GM18526 (cell line): Measurements from ENCODE around the gene TTC6.

ENCODE experiments used
- POLR2A ChIP-seq: IDR thresholded peaks from 3 replicates; pipeline ENCODE4 v1.6.1; 2011; ENCODE audit not compliant: insufficient read length; ENCODE audit errors: extremely low read depth

Gene TTC6

DNA sequence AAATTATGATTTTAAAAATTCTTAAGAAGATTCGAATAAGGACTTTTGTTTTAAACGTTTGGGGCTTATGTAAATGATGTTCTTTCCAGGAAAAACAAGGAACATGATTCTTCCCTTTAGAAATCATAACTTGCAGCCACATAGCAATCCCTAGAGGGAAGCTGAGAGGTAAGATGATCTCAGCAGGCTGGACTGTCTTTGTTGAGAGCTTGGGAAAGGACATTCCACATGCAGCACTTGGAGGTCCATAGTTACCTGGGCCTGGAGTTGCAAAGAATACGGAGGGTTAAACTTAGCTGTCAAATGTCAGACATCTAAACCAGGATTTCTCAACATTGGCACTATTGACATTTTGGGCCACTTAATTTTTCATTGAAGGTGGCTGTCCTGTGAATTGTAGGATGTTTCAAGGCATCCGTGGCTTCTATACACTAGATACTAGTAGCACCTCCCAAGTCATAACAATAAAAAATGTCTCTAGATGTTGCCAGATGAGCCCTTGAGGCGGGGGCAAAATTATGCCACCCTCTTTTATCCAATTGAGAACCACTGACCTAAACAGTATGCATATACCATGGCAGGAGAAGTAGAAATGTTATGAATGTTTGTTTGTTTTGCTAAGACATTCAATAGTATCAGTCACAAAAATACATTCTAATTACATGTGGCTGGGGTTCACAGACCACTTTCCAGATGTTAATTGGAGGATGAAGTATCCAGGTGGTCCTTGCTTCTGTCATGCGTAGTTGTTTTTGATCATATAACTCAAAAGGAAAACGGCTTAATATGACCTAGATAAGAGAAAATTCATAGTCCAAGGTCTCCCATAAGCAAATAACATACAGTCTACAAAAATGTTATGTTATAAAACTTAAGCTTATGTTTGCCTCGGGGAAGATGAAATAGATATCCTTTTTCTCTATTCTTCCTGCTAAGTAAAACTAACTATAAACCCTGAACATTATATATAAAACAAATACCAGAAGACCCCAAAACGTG lies 30.5 kb downstream of the TTC6 start:
- TF ChIP-seq POLR2A, result no peak

DNA sequence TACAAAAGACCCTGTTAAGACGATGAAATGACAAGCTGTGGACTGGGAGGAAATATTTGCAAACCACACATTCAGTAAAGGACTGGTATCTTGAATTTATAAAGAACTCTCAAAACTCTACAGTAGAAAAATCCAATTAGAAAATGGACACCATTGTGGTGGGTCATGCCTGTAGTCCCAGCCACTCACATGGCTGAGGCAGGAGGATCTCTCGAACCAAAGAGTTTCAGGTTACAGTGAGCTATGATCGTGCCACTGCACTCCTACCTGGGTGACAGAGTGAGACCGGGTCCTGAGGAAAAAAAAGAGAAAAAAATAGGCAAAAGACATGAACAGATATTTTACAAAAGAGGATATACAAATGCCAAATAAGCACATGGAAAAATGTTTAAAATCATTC lies 41.9 kb downstream of the TTC6 start:
- no peak for TF ChIP-seq POLR2A

DNA sequence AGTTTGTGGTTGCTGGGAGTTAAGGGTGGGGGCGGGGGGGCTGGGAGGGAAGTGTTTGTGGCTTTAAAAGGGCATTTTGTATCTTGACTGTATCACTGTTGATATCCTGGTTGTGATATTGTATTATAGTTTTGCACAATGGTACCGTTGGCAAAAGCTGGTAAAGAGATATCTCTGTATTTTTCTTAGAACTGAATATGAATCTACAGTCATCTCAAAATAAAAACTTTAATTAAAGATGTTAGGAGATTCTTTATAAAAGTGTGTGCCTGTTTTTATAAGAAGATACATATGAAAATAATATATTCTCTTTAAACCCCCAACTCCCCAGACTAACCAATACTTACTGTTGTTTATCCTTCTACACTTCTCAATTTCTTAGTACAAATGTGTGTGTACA lies 43.2 kb downstream of the TTC6 start:
- no peak for TF ChIP-seq POLR2A

DNA sequence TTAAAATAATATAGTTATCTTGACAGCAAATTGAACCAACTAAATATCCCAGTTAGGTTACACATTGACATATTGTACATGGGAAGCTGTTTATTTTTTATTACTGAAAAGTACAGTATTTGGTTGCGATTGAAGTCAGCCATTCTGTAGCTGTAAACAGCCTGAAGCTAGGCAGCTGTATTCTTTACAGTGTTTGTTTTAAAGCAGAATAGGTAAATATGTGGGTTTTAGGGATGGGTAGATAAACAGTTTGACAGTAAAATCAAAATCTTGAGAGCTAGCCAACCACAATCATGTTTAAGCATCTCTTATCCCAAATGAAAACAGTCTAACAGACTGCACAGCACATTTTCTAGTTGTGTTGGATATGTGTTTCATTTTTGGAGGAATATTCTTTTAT lies 45.7 kb downstream of the TTC6 start:
- TF ChIP-seq POLR2A, result no peak

DNA sequence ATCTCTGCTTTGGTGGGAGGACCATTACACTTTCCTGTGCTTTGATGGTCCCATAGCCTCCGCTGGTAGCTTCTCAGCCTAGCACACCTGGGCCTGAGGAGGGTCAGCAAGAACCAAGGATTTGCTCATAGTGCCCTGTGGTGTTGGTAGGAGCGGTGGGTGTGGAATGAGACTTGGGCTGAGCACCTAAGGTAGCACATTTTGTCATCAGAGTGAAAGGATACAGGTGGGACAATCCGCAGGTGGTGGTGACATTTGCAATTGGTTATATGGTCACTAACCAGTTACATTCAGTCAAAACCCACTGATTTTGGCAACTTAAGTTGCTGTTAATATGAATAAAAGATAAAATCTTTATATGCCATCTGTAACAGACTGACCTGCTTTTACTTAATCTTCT lies 46.7 kb downstream of the TTC6 start:
- no peak for TF ChIP-seq POLR2A

DNA sequence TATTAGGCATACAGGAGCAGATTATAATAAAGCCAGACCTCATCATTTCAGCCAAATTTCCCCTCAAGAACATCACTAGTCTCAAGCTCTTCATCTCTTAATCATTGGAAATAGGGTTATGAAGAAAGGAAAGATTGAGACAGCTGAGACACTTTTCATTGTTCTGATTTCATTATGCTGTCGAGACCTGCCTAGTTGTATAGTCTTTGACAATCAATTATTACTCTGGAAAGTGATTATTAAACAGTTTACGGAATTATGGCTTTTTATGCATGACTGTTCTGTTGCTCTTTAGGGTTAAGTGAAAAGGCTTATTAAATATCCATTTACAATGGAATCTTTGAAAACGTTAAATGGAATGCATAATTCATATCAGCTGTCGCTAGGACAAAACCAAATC lies 48.3 kb downstream of the TTC6 start:
- TF ChIP-seq POLR2A, result no peak
